SK-N-SH treated with all-trans-retinoic acid at 6 μM for 48 hours (cell line): ENCODE measurements around the gene RPP21.
A peak's percentile ranks its signal among the peaks of the same experiment; 100 is the strongest.

Source experiments
- ATAC-seq: fragments of 200-7000 bp; cut with Tn5 transposase; 3 replicates; pipeline ENCODE4 v1.9.1; 2020; ENCODE audit warnings: mild to moderate bottlenecking, moderate library complexity
- BACH2 ChIP-seq: fragments of 250-450 bp; sonication (Bioruptor Pico); IDR thresholded peaks from 2 replicates; pipeline ENCODE4 v1.9.0; 2021; ENCODE audit warnings: mild to moderate bottlenecking, borderline replicate concordance
- CREB5 ChIP-seq: fragments of 250-450 bp; sonication (Bioruptor Pico); IDR thresholded peaks from 2 replicates; pipeline ENCODE4 v1.5.1; 2020; ENCODE audit warnings: low read depth, mild to moderate bottlenecking, moderate library complexity
- CSDC2 ChIP-seq: fragments of 250-450 bp; sonication (Bioruptor Pico); IDR thresholded peaks from 2 replicates; pipeline ENCODE4 v1.5.0; 2020; ENCODE audit warnings: mild to moderate bottlenecking, moderate library complexity
- CSRNP3 ChIP-seq: fragments of 250-450 bp; sonication (Bioruptor Pico); IDR thresholded peaks from 2 replicates; pipeline ENCODE4 v1.5.1; 2021; ENCODE audit warnings: mild to moderate bottlenecking, moderate library complexity
- ESRRG ChIP-seq: fragments of 250-450 bp; sonication (Bioruptor Pico); IDR thresholded peaks from 2 replicates; pipeline ENCODE4 v1.6.1; 2021; ENCODE audit warnings: mild to moderate bottlenecking
- GLIS3 ChIP-seq: fragments of 250-450 bp; sonication (Bioruptor Pico); IDR thresholded peaks from 2 replicates; pipeline ENCODE4 v1.5.0; 2020; ENCODE audit warnings: mild to moderate bottlenecking, moderate library complexity
- OSR1 ChIP-seq: fragments of 250-450 bp; sonication (Bioruptor Pico); IDR thresholded peaks from 2 replicates; pipeline ENCODE4 v1.8.0; 2022; ENCODE audit warnings: moderate library complexity, mild to moderate bottlenecking, inconsistent platforms
- PATZ1 ChIP-seq: fragments of 250-450 bp; sonication (Bioruptor Pico); IDR thresholded peaks from 2 replicates; pipeline ENCODE4 v1.8.0; 2020; ENCODE audit warnings: mild to moderate bottlenecking, moderate library complexity, borderline replicate concordance
- SNAI2 ChIP-seq: fragments of 250-450 bp; sonication (Bioruptor Pico); IDR thresholded peaks from 2 replicates; pipeline ENCODE4 v1.5.0; 2020; ENCODE audit warnings: mild to moderate bottlenecking, moderate library complexity
- TOX ChIP-seq: fragments of 250-450 bp; sonication (Bioruptor Pico); IDR thresholded peaks from 2 replicates; pipeline ENCODE4 v1.8.0; 2021; ENCODE audit warnings: mild to moderate bottlenecking, moderate library complexity, borderline replicate concordance
- TSHZ2 ChIP-seq: fragments of 250-450 bp; sonication (Bioruptor Pico); IDR thresholded peaks from 2 replicates; pipeline ENCODE4 v1.5.0; 2020; ENCODE audit warnings: mild to moderate bottlenecking, moderate library complexity
- ZC3H10 ChIP-seq: fragments of 250-450 bp; sonication (Bioruptor Pico); IDR thresholded peaks from 2 replicates; pipeline ENCODE4 v1.5.1; 2021; ENCODE audit warnings: mild to moderate bottlenecking, moderate library complexity
- ZFP3 ChIP-seq: fragments of 250-450 bp; sonication (Bioruptor Pico); IDR thresholded peaks from 2 replicates; pipeline ENCODE4 v1.5.0; 2020; ENCODE audit warnings: mild to moderate bottlenecking, moderate library complexity
- ZFP30 ChIP-seq: fragments of 450-650 bp; formaldehyde crosslinking; IDR thresholded peaks from 2 replicates; pipeline ENCODE4 v1.5.0; 2022; ENCODE audit warnings: mild to moderate bottlenecking, moderate library complexity
- ZNF565 ChIP-seq: fragments of 450-650 bp; formaldehyde crosslinking; conservative IDR thresholded peaks from 2 replicates; pipeline ENCODE4 v1.5.0; 2020; ENCODE audit warnings: low read depth, mild to moderate bottlenecking, moderate library complexity
- ZNF70 ChIP-seq: fragments of 450-650 bp; formaldehyde crosslinking; IDR thresholded peaks from 2 replicates; pipeline ENCODE4 v1.5.0; 2020; ENCODE audit warnings: mild to moderate bottlenecking, moderate library complexity
- ZNF8 ChIP-seq: fragments of 450-650 bp; formaldehyde crosslinking; IDR thresholded peaks from 2 replicates; pipeline ENCODE4 v1.5.0; 2020; ENCODE audit warnings: mild to moderate bottlenecking, moderate library complexity
- TF ChIP-seq, protein P1 (sequence below): fragments of 250-450 bp; sonication (Bioruptor Pico); IDR thresholded peaks from 2 replicates; pipeline ENCODE4 v1.8.0; 2021; ENCODE audit warnings: low read depth, mild to moderate bottlenecking, moderate library complexity, borderline replicate concordance

Gene RPP21

GRCh38 chr6:30326526-30327231, 18.3 kb upstream of the RPP21 start, which contains the start of gene TRIM39:
Gene TRIM39, plus strand, starts transcription at chr6:30326927. Its CDS starts 2,391 bp downstream, at chr6:30329318.
- peak; percentile 81 for ATAC-seq

DNA sequence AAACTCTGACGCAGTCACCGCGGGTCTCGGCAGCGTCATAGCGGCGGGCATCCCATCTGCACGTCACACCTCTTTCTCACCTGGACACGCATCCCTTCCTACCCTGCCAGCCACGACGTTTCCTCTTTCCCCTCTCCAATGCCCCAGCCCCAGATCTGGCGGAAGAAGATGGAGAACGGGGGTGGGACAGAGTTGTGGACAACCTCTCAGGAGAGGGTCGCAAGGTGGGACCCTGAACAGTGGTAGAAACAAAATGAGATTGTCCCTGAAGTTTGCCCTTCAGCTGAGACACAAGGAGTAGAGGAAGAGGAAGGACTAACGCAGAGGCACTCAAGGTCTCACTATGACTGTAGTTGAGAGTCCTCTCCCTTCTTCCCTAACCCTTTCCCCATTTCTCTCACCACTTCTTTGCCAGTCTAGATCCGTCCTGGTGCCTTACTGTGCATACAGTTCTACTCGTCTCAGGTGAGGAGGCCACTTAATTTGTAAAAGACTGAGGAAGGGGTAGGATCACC, 17.7 kb upstream of the RPP21 start:
- no peak; the same call in none of the 3 replicates for ATAC-seq

More at GRCh38 chr6:30326526-30327231, 18.3 kb upstream of the RPP21 start, which contains the start of gene TRIM39:
- TF ChIP-seq ZC3H10 (CRISPR knock-in tag): 0 out of 2 replicates have a peak, but pooled peaks have one; percentile 11
- TF ChIP-seq ZNF8: peak; percentile 12; the same call in 1 of the 2 replicates
- no peak for TF ChIP-seq ZFP3 (CRISPR knock-in tag)
- TF ChIP-seq CREB5 (CRISPR knock-in tag): no peak
- no peak for TF ChIP-seq BACH2 (CRISPR knock-in tag)

More for the DNA sequence above, 17.7 kb upstream of the RPP21 start:
- TF ChIP-seq OSR1 (CRISPR knock-in tag) (no peak), GLIS3 (CRISPR knock-in tag) (no peak), CREB5 (CRISPR knock-in tag) (no peak), CSRNP3 (CRISPR knock-in tag) (no peak), SNAI2 (no peak), CSDC2 (no peak), ZNF565 (CRISPR knock-in tag) (no peak), TSHZ2 (CRISPR knock-in tag) (no peak), ESRRG (no peak), ZNF70 (CRISPR knock-in tag) (no peak), ZC3H10 (CRISPR knock-in tag) (no peak), ZNF8 (no peak), ZFP30 (CRISPR knock-in tag) (no peak), BACH2 (CRISPR knock-in tag) (no peak), PATZ1 (CRISPR knock-in tag) (no peak), ZFP3 (CRISPR knock-in tag) (no peak), TOX (CRISPR knock-in tag) (no peak)
- TF ChIP-seq, protein P1, sequence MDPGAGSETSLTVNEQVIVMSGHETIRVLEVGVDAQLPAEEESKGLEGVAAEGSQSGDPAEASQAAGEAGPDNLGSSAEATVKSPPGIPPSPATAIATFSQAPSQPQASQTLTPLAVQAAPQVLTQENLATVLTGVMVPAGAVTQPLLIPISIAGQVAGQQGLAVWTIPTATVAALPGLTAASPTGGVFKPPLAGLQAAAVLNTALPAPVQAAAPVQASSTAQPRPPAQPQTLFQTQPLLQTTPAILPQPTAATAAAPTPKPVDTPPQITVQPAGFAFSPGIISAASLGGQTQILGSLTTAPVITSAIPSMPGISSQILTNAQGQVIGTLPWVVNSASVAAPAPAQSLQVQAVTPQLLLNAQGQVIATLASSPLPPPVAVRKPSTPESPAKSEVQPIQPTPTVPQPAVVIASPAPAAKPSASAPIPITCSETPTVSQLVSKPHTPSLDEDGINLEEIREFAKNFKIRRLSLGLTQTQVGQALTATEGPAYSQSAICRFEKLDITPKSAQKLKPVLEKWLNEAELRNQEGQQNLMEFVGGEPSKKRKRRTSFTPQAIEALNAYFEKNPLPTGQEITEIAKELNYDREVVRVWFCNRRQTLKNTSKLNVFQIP: no peak
